Esophagus (tissue), 2 donors: ENCODE measurements around the gene OST4. TPM values are rescaled to one million over a fixed set of nuclear protein-coding genes. Genes with fewer than 3 reads are reported as not detected.

Experiments
- H3K27ac ChIP-seq, 2 donors: one replicate each; pipeline ENCODE4 v1.5.1; 2013; ENCODE audit warnings: low read depth in 2 of 2, mild to moderate bottlenecking in 2 of 2, inconsistent platforms in 1 of 2, low read length in 1 of 2, moderate library complexity in 1 of 2
- H3K27me3 ChIP-seq, 2 donors: one replicate each; pipeline ENCODE4 v1.6.1; 2013; ENCODE audit warnings: low read length in 2 of 2, control low read depth in 1 of 2, mild to moderate bottlenecking in 1 of 2; ENCODE audit not compliant: insufficient read depth in 2 of 2, control insufficient read depth in 1 of 2
- H3K36me3 ChIP-seq, 2 donors: one replicate each; pipeline ENCODE4 v1.6.1; 2013; ENCODE audit warnings: low read length in 1 of 2; ENCODE audit not compliant: control insufficient read depth in 2 of 2, insufficient read depth in 2 of 2
- H3K4me1 ChIP-seq, 2 donors: one replicate each; pipeline ENCODE4 v1.6.1; 2013; ENCODE audit warnings: low read length in 1 of 2; ENCODE audit not compliant: control insufficient read depth in 2 of 2, insufficient read depth in 2 of 2
- H3K4me3 ChIP-seq, 2 donors: one replicate each; pipeline ENCODE4 v1.5.1; 2013; ENCODE audit warnings: low read length in 2 of 2, mild to moderate bottlenecking in 2 of 2, low read depth in 1 of 2, moderate library complexity in 1 of 2
- H3K9me3 ChIP-seq, 2 donors: one replicate each; pipeline ENCODE4 v1.6.1; 2013; ENCODE audit warnings: mild to moderate bottlenecking in 2 of 2, low read depth in 1 of 2, low read length in 1 of 2, moderate library complexity in 1 of 2; ENCODE audit not compliant: control insufficient read depth in 2 of 2, insufficient read depth in 1 of 2
- WGBS, 2 donors: extraction: QIAGEN DNeasy Blood & Tissue Kit; methylation state at CpG; one replicate each; pipeline ENCODE4 v1.1.7; 2013; 5-methylcytosine and 5-hydroxymethylcytosine counted together
- polyA plus RNA-seq, 2 donors: library from polyadenylated mRNA; stranded (reverse); fragments of 200-250 nt; gene quantifications; one replicate each; pipeline ENCODE4 v1.2.3, GENCODE V29; 2013
- donor health status: healthy with polysubstance abuse.
- donor health status: Bipolar disorder and iron deficiency.

OST4 gene
- polyA plus RNA-seq, 2 donors, result 203 to 358 TPM

DNA sequence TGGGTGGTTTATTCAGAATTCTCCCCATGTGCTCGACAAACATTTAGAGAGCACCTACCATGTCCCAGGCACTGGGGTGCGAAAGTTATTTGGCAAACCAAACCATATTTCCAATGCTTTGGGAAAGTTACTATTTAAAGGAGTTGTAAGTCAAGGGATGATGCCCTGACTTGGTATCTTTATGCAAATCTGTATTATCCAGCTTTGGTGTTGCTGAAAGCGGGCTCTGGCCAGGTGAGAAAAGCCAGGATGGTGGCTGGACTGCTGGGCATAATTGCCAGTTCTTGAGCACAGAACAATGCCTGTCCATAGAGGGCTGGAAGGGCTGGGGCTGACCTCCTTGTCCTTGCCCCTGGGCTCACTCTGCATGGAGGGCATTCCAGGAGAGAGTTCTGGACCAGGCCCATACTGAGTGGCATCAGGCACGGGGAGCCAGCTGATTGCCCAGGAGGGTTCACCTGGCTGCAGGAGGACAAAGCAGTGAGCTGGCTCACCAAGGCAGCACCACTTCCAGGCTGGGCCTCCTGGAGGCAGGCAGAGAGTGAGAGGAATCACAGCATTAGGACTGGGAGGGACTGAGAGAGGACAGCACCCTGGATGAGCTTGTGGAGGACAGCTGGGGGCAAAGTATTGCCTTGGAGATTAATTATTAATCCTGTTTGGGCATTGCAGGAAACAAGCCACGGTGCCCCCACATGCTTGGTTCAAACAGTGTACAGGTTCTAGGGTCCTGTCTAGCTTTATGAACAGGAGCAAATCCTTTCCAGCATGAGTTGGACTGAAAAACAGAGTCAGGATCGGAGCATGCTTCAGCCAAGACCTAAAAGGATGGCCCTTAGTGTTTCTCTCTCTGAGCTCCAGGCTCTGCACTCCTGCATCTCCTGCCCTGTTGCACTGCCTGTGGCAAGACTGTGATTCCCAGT, 22.2 kb upstream of the OST4 start:
- peaks cover 0 to 2% of the 10 kb centered on the region in 2 donors for H3K36me3 ChIP-seq
- no peaks in the 10 kb centered on the region for H3K27me3 ChIP-seq
- 84 to 86% methylated on average over 6 of the region's 6 CpGs for WGBS, 2 donors
- peaks cover 0 to 10% of the 10 kb centered on the region in 2 donors for H3K4me1 ChIP-seq
- H3K9me3 ChIP-seq, result no peaks in the 10 kb centered on the region
- H3K27ac ChIP-seq, result no peak overlapping the region
- no peak overlapping the region for H3K4me3 ChIP-seq

DNA sequence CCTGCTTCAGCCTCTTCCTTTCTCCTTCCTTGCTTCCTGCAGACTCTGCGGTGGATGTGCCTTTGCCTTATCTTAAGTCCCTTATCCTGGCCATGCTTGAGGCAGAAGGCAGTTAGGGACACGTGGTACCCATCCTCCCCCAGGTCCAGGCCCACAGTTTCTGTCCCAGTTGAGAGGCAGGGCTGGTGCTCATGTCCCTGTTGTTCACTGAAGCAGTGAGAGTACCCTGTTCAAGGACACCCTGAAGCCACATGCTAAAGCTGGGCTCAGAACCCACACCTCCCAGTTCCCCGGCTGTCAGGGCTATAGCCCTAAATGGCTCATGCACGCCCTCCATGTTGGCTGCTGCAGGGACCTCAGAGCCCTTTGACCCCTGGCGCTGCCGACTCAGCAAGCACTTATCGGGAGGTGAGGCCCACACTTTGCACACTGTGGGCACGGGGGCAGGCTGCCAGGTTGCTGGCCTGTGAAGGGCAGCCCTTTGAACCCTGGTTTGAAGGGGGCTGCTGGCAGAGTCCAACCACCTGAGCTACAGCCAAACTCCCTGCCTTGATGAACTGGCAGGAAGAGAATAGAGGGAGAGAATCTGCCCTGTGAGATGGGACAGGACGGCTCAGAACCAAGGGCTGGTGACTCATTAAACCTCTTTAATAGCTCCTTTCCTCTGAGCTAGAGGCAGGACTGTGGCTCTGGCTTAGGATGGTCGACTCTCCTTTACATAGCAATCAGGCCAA, 21.4 kb upstream of the OST4 start:
- H3K9me3 ChIP-seq, result no peaks in the 10 kb centered on the region
- H3K4me1 ChIP-seq, result peaks cover 0 to 10% of the 10 kb centered on the region in 2 donors
- H3K36me3 ChIP-seq, result peaks cover 0 to 2% of the 10 kb centered on the region in 2 donors
- no peaks in the 10 kb centered on the region for H3K27me3 ChIP-seq
- 60 to 77% methylated on average over 9 to 10 of the region's 10 CpGs for WGBS, 2 donors
- no peak overlapping the region for H3K27ac ChIP-seq
- H3K4me3 ChIP-seq, result no peak overlapping the region

DNA sequence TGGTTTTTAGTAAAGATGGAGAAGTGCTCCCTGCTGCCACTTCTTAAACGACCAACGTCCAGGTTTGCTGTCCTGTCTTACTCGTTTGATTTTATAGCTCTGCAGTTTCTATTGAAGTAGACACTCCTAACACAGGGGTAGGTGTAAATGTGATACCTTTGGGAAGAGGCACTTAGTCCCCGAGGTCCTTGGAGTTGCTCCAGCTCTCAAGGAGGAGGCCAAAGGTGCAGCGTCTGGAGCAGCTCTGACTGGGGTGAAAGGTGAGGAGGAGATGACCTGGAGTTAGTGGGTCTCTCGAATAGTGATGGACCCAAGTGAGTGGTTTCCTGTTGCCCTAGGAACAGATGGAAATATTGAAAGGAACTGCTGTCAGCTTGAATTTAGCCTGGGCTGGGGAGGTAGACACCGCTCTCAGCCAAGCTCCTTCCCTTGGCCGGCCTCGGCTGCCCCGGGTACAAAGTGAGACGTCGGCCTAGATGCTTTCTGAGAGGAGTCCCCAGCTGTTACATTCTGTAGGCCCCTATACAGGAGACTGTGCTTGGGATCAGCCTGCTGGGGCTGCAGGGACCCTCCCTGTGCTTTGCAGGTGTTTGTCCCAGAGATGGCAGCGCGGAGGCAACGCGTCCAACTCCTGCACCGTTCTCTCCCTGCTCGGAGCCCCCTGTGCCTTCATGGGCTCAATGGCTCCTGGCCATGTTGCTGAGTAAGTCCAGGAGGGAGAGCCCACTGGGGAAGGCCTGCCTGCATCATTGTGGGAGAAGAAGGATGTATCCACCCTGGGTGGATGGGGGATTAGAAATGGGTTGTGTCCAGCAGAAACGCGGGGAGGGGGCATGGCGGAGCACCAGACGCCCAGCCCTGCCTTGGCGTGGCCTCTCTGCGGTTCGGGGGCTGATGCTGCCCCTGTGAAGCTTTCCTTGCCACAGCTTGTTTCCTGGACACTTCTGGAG, 20.6 kb upstream of the OST4 start:
- H3K4me3 ChIP-seq, result no peak overlapping the region
- H3K4me1 ChIP-seq, result peaks cover under 1 to 14% of the 10 kb centered on the region in 2 donors
- H3K36me3 ChIP-seq, result peaks cover 0 to 2% of the 10 kb centered on the region in 2 donors
- H3K27me3 ChIP-seq, result no peaks in the 10 kb centered on the region
- 74 to 81% methylated on average over 25 of the region's 25 CpGs for WGBS, 2 donors
- H3K9me3 ChIP-seq, result no peaks in the 10 kb centered on the region
- H3K27ac ChIP-seq, result no peak overlapping the region

DNA sequence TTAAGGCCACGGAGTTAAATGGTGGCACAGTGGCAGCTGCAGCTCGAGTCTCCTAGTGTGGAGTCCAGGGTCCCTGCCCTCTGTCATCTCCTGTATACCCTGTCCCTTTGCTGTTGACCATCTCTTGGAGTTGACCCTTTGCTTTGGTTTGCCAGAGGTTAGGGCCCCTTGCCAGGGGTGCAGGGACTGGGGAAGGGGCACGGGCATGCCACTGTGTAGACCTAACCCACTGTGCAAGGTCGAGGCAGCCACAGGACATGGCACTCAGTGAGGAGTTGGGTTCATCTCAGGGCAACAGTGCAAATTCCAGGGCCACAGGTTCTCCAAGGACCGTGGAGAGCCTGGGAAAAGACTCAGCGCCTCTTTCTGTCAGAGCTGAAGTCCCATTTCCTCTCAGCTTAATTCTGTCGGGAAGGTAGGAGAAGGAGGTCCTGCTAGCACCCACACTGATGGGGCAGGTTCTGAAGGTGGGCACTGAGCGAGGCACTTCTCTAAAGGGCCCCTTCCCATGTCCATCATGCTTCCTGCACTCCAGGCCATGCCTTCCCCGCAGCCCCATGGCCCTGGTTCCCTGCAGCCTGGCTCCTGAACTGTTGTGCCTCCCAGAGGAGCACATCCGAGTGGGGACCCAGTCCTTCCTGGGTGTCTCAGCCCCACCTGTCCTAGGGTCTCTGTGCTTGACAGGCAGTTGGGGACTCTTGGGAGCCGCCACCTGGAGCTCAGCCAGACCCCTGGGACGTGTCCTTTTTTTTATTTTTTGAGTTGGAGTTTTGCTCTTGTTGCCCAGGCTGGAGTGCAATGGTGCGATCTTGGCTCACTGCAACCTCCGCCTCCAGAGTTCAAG, 17.9 kb upstream of the OST4 start:
- 88 to 90% methylated on average over 14 of the region's 14 CpGs for WGBS, 2 donors
- Histone ChIP-seq H3K27ac (no peak overlapping the region), H3K4me1 (peaks cover 4 to 10% of the 10 kb centered on the region in 2 donors)

DNA sequence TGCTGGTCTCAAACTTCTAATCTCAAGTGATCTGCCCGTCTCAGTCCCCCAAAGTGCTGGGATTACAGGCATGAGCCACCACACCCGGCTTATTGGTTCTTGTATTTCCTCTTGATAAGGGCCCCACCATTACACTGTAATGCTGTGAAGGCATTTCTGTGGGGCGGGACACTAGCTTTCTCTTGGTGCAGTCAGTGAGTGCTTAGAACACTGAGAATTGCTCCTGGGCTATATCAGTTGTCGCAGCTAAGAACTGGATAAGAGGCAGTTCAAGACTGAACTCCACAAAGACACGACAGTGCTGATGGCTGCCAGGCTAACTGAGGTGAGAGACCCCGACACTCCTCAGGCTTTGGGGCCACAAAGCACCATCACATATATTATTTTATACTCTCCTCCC, 17.2 kb upstream of the OST4 start:
- Histone ChIP-seq H3K4me3 (no peak overlapping the region), H3K36me3 (peaks cover 0 to 2% of the 10 kb centered on the region in 2 donors), H3K9me3 (no peaks in the 10 kb centered on the region), H3K4me1 (peaks cover 4 to 10% of the 10 kb centered on the region in 2 donors), H3K27ac (no peak overlapping the region), H3K27me3 (no peaks in the 10 kb centered on the region)
- 86 to 95% methylated on average over 6 of the region's 6 CpGs for WGBS, 2 donors

More for the DNA sequence above, 17.9 kb upstream of the OST4 start:
- H3K9me3 ChIP-seq, result no peaks in the 10 kb centered on the region
- peaks cover 0 to 2% of the 10 kb centered on the region in 2 donors for H3K36me3 ChIP-seq
- H3K27me3 ChIP-seq, result no peaks in the 10 kb centered on the region
- H3K4me3 ChIP-seq, result no peak overlapping the region

DNA sequence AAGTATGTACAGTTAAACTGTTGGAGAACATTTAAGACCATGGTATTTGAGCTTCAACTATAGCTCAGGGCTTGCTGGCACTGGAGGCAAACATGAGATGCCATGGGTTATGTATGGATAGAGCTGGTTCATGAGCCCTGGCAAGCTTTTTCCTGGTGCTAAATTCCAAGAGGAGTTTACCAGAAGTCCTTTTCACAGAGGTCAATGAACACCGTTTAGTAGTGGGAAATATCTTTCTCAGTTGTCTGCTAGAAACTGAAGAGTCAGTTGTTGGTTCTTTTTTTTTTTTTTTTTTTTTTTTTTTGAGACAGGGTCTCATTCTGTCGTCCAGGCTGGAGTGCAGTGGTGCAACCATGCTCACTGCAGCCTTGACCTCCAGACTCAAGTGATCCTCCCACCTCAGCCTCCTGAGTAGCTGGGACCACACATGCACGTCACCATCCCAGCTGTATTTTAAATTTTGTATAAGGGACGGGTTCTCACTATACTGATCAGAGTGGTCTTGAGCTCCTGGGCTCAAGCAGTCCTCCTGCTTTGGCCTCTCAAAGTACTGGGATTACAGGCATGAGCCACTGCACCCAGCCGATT, 16.5 kb upstream of the OST4 start:
- 86 to 87% methylated on average over 5 of the region's 5 CpGs for WGBS, 2 donors

DNA sequence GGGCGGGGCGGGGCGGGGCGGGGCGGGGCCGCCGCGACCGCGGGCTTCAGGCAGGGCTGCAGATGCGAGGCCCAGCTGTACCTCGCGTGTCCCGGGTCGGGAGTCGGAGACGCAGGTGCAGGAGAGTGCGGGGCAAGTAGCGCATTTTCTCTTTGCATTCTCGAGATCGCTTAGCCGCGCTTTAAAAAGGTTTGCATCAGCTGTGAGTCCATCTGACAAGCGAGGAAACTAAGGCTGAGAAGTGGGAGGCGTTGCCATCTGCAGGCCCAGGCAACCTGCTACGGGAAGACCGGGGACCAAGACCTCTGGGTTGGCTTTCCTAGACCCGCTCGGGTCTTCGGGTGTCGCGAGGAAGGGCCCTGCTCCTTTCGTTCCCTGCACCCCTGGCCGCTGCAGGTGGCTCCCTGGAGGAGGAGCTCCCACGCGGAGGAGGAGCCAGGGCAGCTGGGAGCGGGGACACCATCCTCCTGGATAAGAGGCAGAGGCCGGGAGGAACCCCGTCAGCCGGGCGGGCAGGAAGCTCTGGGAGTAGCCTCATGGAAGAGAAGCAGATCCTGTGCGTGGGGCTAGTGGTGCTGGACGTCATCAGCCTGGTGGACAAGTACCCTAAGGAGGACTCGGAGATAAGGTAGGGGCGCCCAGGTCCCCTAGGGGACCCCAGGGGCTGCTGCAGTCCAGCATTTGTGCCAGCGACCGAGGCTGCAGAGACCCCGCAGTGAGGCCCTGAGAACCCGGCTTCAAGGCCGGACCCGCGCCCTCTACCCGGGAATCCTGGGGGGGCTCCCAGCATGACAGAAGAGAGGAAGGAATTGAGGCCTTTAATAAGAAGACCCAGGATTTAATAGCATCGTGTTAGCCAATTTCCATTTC, 15.5 kb upstream of the OST4 start, which contains the start of gene KHK:
Gene KHK, plus strand, starts transcription at position 49 of the 870 bp plus-strand sequence. Its CDS starts 488 bp downstream, at position 537.
- Histone ChIP-seq H3K4me3 (peak within 1 kb of the TSS; percentile 51 to 61), H3K9me3 (no peaks in the 10 kb centered on the region), H3K27ac (peak within 1 kb of the TSS; percentile 89), H3K36me3 (no peaks in the 10 kb centered on the region), H3K27me3 (no peaks in the 10 kb centered on the region), H3K4me1 (peaks cover 4 to 10% of the 10 kb centered on the region in 2 donors)
- 10 to 11% methylated on average over 42 to 54 of the region's 54 CpGs for WGBS, 2 donors

More for the DNA sequence above, 16.5 kb upstream of the OST4 start:
- H3K4me3 ChIP-seq, result no peak overlapping the region
- H3K36me3 ChIP-seq, result peaks cover 0 to 2% of the 10 kb centered on the region in 2 donors
- no peaks in the 10 kb centered on the region for H3K9me3 ChIP-seq
- no peaks in the 10 kb centered on the region for H3K27me3 ChIP-seq
- H3K4me1 ChIP-seq, result peaks cover 4 to 10% of the 10 kb centered on the region in 2 donors
- H3K27ac ChIP-seq, result no peak overlapping the region
